A172 (cell line): ENCODE data around the gene TSPAN1. TPM values are rescaled to one million over a fixed set of nuclear protein-coding genes. Genes with fewer than 3 reads are reported as not detected.

Experiments
- DNase-seq: peaks from one replicate; pipeline ENCODE4 v3.0.0-alpha.2; 2015; ENCODE audit warnings: low spot score
- total RNA-seq: library from RNA; depleted of rRNA; stranded (reverse); fragments of >200 nt; shearing (Covaris generic); gene quantifications from 2 replicates; pipeline ENCODE4 v1.2.3, GENCODE V29; 2014

Gene TSPAN1
- total RNA-seq, 1 experiment from 2014 or later, result 2.3 TPM

DNA sequence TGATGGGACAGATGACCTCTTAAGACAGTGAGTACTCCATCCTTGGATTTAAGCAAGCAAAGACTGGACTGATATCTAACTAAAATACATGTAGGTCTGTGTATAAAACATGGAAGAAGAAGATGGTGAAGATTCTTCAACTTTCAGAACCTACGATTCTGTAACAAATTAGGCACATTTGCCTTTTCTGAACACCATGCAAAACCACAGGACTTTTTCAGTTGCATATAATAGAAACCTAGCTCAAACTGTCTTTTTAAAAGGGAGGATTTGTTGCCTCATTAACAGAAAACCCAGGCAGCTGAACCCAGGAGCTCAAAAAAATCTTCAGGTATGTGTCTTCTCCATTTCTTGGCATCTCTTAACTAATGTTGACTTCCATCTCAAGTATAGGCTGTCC lies 14.7 kb upstream of the TSPAN1 start:
- no peak for DNase-seq

DNA sequence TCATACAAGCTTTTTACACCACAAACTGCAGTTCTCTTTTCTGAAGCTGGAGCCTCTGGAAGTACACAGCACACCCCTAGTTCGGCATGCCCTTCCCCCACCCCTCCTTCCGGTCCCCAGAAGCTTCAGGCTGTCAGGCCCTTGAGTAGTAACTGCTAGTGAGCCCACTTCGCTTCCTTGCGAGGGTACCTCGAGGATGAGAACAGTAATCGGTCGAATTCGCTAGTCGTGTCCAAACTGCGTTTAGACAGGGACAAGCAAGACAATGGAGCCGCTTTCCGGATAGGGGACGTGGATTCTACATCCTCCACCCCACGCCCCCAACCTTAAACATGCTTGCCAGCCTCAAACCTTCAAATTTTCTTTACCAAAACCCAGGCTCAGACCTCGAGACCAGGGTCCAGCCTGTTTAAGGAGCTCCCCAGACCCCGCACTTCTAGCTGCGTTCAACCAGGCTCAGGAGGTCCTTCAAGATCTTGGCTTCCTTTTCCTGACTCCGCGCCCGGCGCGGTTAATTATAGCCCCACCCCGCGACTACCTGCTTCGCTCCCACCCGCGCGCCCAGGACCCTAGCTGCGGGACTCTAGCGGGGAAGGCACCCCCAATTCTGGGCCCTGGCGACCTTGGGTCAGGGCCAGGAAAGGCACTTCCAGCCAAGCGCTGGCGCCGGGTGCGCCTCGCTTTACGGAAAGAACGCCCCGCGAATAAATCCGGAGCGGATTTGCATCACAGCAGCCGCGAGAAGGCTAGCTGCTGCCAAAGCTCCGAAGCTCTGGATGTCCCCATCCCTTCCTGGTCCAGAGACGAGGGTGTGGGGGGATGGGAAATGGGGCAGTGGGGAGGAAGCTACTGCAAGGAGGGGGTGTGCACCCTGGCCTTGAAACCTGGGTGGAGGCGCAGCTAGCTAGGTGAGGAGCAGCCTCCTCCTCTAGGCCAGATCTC lies 8.1 kb upstream of the TSPAN1 start:
- DNase-seq, result no peak

DNA sequence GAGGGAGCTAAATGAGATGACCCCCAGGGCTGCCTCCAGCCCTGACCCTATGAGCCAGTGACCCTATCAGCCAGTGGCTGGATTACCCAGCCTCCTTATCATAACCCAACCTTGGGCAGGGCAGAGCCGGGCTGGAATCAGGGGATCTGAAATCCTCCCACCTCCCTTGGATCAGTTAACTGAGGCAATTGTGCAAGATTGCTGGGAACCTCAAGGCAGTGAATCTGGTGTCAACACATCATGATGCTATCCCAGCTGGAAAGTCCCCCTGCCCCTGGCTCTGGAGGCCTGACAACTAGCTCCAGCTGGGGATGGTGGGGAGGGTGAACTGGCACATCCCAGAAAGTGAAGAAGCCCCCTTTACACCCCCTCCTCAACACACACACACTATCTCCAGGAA lies 6.4 kb upstream of the TSPAN1 start:
- no peak for DNase-seq

- DNase-seq, result no peak
These were observed 5.0 kb upstream of the TSPAN1 start for GRCh38 chr1:46169811-46170454.

DNA sequence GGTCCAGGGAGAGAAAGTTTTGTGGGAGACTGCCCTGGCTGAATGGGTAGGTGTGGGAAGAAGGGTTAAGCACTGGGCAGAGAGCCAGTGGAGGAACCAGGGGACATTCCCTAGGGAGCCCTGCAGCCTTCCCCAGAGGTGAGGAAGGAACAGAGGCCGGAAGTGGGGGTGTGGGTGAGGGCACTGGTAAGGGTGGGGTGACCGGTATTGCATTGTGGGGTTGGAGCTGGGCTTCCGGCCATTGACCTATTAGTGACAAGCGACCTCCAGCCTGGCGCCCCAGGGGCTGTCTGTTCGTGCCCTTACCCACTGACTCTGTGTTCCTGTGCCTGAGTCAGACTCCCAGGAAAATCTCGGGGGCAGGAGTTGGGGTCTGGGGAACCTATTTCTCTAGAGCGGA lies 3.5 kb upstream of the TSPAN1 start:
- peak; percentile 45 for DNase-seq

- DNase-seq, result no peak
These were observed 3.0 kb upstream of the TSPAN1 start for GRCh38 chr1:46171871-46172270.

- DNase-seq, result no peak
These were observed 2.6 kb upstream of the TSPAN1 start for GRCh38 chr1:46172321-46172720.

- peak; percentile 35 for DNase-seq
These were observed 1.5 kb upstream of the TSPAN1 start for GRCh38 chr1:46173361-46173856.

DNA sequence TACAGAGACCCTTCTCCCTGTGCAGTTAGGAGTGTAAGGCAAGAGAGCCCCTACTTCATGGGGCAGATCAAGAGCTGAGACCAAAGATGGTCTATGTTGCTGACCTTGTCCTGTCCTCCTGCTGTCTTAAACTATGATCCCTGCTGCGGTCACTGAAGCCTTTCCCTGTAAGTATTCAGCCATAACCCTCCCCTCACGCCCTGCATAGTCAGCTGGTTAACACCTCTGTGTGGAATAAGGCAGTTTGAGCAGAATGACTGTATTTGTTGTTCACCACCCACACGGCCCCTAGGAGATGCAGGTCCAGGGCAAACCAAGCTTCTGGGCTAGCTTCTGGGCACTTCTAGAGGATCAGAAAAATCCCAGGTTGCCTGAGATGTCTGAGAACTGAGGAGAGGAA lies 356 bp downstream of the TSPAN1 start:
- DNase-seq, result no peak

- no peak for DNase-seq
These were observed 1.5 kb downstream of the TSPAN1 start, which contains the start of gene P3R3URF for GRCh38 chr1:46176211-46176865. Gene P3R3URF (minus strand): TSS chr1:46176488. CDS start chr1:46176471, 17 bp downstream.

GRCh38 chr1:46179138-46180081 lies 4.5 kb downstream of the TSPAN1 start:
- DNase-seq, result peak; percentile 85

- peak; percentile 26 for DNase-seq
These were observed 5.3 kb downstream of the TSPAN1 start for GRCh38 chr1:46180082-46180616.

DNA sequence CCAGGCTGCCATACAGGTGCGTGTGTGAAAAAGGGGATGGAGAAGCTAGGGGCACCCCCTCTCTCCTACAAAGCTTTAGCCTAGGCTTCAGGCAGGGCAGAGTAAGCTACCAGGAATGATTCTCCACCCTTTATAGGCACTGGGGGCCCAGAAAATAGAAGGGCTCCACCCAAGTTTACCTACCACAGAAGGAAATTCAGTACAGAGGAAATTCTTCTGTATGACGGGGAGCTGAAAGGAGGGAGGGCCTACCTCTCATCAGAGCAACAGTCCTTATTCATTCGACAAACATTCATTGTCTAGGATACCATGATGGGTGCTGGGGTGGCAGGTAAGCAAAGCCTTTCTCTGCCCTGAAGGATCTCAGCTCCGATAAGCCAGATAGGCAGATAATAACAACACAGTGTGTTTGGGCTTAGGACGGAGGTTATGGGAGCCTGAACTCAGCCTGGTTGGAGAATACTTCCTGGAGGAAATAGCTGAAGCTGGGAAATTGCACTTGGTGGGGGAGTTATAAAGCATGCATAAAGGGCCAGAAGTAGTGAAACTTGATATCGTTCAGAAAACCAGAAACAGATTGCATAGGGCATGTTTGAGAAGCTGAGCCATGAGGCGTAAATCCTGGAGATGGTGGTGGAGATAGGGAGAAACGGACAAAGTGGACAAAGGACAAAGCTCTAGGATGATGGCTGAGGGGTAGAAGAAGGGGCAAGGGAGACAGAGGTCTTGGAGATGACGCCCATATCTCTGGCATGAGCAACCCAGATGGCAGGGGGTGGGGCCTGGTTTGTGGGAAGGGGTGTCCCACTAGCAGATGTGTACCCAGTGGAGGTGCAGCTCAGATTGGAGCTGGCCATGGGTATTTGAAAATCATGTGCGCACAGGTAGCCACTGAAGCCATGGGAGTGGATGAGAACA lies 6.7 kb downstream of the TSPAN1 start:
- no peak for DNase-seq

DNA sequence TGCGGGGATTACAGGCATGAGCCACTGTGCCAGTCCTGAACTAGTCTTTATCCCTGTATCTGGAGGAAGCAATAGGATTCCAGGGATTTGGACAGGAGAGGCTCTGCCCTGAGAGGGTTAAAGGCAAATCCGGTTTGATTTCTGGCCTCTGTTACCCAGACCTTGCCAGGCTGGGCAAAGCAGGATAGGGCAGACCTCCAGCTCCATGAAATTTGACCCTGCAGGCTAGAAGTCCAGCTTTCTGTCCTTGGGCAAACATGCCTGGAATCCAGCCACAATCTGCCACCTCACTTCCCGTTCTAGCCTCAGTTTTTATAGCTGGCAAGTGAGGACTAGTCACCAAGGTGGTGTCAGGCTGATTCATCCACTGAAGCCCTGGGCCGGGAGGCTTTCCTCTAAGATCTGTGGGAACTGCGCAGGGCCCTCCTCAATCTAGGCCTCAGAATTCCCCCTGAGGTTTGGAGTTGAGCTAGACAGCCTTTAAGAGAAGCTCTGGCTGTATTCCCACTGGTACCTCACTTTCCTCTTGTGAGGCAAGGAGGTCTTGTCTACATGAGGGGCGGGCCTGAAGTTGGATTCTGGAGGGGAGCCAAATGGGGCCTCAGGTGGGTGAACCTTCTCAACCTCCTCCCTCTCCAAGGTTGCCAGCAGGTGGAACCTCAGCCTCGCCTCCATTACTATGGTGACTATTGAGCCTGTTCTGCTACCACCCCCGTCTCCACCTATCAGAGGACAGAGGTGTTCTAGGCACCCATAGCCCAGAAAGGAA lies 8.4 kb downstream of the TSPAN1 start:
- peak; percentile 99 for DNase-seq

DNA sequence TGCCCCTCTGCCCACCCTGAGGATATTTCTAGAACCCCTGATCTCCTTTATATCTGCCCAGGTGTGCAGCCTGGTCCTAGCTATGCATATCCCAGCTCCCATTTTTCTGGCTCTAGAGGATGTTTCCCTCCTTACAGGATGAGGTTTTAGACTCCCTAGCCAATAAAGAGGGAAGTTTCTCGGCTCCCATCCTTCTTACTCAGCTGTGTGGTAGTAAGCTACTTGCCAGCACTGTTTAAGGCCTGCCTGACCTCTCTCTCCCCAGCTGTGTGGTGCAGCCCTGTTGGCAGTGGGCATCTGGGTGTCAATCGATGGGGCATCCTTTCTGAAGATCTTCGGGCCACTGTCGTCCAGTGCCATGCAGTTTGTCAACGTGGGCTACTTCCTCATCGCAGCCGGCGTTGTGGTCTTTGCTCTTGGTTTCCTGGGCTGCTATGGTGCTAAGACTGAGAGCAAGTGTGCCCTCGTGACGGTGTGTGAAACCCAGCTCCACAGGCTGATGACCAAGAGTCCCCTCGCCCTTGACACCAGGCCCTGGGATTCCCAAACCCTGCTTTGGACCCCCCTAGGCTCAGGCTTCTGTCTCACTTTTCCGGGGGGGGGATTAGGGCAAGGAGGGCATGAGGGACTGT lies 9.2 kb downstream of the TSPAN1 start:
- DNase-seq, result peak; percentile 40

- DNase-seq, result no peak
These were observed 10.2 kb downstream of the TSPAN1 start for GRCh38 chr1:46184920-46185658.

DNA sequence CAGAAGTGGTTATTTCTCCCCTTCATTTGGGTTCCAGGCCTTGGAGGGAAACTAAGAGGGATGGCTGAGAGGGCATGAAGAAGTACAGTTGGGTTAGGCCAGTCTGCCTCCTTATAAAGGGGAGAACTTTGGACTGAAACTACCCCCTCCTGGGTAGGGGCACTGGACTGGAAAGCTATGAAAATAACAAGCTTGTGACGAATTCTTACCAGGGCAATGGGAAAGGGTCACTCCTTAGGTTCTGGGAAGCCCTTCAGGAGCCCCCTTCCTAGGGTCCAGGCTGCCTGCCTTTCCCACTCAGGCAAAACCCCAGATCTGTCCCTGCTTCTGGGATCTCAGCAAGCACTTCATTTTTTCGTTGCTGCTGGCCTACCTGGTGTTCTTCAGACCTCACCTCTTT lies 11.2 kb downstream of the TSPAN1 start:
- no peak for DNase-seq
